Measurements from ENCODE around the gene CNN2. TPM values are rescaled to one million over a fixed set of nuclear protein-coding genes. Genes with fewer than 3 reads are reported as not detected.

The CNN2 gene
- total and polyA plus RNA-seq, 9 of the 15 experiments (the other 6 are each of a cell fraction or from before 2014, with no cell fraction given), result 12.1 to 174 (median 52.7) TPM

DNA sequence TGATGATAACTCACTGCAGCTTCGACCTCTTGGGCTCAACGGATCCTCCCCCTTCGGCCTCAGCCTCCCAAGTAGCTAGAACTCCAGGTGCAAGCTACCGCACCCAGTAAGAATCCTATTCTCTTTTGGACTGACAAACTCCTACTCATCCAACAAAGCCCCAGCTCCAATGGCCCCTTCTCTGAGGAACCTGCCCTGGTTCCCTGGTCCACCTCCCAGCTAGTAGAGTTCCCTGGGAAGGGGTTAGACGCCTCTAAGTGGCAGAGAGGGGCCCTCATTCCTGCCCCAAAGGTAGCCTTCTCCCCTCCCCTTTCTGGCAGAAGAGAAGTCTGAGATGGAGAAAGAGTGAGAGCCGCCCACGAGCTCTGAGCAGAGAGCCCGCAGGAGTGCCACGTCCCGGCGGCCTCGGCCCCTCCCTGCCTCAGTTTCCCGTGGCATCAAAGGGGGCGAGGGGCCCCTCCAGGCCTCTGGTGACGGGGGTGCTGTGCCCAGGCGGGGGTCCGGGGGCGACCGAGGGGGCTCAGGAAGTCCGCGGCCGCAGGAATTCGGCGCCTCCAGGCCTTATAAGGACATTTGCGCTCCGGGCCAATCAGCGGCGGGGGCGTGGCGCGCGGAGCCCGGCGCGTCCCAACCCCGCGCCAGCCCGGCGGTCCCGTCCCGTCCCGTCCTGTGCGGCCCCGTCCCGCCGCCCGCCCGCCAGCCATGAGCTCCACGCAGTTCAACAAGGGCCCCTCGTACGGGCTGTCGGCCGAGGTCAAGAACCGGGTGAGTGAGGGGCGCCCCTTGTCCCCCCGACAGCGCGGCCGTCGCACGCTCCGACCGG is at the start of gene CNN2 (continued):
- TF ChIP-seq, protein P1, sequence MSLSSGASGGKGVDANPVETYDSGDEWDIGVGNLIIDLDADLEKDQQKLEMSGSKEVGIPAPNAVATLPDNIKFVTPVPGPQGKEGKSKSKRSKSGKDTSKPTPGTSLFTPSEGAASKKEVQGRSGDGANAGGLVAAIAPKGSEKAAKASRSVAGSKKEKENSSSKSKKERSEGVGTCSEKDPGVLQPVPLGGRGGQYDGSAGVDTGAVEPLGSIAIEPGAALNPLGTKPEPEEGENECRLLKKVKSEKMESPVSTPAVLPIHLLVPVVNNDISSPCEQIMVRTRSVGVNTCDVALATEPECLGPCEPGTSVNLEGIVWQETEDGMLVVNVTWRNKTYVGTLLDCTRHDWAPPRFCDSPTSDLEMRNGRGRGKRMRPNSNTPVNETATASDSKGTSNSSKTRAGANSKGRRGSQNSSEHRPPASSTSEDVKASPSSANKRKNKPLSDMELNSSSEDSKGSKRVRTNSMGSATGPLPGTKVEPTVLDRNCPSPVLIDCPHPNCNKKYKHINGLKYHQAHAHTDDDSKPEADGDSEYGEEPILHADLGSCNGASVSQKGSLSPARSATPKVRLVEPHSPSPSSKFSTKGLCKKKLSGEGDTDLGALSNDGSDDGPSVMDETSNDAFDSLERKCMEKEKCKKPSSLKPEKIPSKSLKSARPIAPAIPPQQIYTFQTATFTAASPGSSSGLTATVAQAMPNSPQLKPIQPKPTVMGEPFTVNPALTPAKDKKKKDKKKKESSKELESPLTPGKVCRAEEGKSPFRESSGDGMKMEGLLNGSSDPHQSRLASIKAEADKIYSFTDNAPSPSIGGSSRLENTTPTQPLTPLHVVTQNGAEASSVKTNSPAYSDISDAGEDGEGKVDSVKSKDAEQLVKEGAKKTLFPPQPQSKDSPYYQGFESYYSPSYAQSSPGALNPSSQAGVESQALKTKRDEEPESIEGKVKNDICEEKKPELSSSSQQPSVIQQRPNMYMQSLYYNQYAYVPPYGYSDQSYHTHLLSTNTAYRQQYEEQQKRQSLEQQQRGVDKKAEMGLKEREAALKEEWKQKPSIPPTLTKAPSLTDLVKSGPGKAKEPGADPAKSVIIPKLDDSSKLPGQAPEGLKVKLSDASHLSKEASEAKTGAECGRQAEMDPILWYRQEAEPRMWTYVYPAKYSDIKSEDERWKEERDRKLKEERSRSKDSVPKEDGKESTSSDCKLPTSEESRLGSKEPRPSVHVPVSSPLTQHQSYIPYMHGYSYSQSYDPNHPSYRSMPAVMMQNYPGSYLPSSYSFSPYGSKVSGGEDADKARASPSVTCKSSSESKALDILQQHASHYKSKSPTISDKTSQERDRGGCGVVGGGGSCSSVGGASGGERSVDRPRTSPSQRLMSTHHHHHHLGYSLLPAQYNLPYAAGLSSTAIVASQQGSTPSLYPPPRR (CRISPR knock-in tag; IDR thresholded peaks at IDR 0.05; ENCODE audit: borderline replicate concordance), result no peak
- TF ChIP-seq ZNF324 (CRISPR knock-in tag; IDR thresholded peaks at IDR 0.05) (no peak), ZBTB11 (CRISPR knock-in tag; IDR thresholded peaks at IDR 0.05) (peak in 1 of 3 experiments; percentile 60; a peak in 1 of 6 replicates), NBN (IDR thresholded peaks at IDR 0.05; ENCODE audit: low read depth) (no peak), ZNF140 (CRISPR knock-in tag; IDR thresholded peaks at IDR 0.05) (no peak), KLF1 (tag; IDR thresholded peaks at IDR 0.05) (no peak), ZBTB5 (IDR thresholded peaks at IDR 0.05) (no peak), DEAF1 (CRISPR knock-in tag; IDR thresholded peaks at IDR 0.05) (no peak)
- TF ChIP-seq, protein P2, sequence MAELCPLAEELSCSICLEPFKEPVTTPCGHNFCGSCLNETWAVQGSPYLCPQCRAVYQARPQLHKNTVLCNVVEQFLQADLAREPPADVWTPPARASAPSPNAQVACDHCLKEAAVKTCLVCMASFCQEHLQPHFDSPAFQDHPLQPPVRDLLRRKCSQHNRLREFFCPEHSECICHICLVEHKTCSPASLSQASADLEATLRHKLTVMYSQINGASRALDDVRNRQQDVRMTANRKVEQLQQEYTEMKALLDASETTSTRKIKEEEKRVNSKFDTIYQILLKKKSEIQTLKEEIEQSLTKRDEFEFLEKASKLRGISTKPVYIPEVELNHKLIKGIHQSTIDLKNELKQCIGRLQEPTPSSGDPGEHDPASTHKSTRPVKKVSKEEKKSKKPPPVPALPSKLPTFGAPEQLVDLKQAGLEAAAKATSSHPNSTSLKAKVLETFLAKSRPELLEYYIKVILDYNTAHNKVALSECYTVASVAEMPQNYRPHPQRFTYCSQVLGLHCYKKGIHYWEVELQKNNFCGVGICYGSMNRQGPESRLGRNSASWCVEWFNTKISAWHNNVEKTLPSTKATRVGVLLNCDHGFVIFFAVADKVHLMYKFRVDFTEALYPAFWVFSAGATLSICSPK (IDR thresholded peaks at IDR 0.05; ENCODE audit: borderline replicate concordance), result no peak
